Measurements from ENCODE around the gene GSTM3. TPM values are rescaled to one million over a fixed set of nuclear protein-coding genes. Genes with fewer than 3 reads are reported as not detected.
A peak's percentile ranks its signal among the peaks of the same experiment; 100 is the strongest.
"Not testable (repeated sequence)": the region's sequence is repeated elsewhere in the genome, so short reads cannot be mapped to it uniquely, and the experiment has no call there.

Gene GSTM3
- total RNA-seq, 5 donors from 2014 or later (not counting 1 experiment from before 2014, with no cell fraction given), result 8.4 to 17.1 (median 10.3) TPM

GRCh38 chr1:109760581-109761226 lies 19.9 kb upstream of the GSTM3 start:
- Histone ChIP-seq H3K4me1 (ENCODE audit: control insufficient read depth in 1 of 2, extremely low read depth in 1 of 2, insufficient read depth in 2 of 2, low read length in 2 of 2) (no peaks in the 10 kb centered on the region), H3K36me3 (ENCODE audit: control insufficient read depth in 2 of 2, extremely low read depth in 1 of 2, insufficient read depth in 1 of 2, low read length in 1 of 2) (no peaks in the 10 kb centered on the region), H3K9me3 (no peaks in the 10 kb centered on the region), H3K27me3 (replicated peaks in 1 of 2; ENCODE audit: control insufficient read depth in 2 of 2, extremely low read depth in 1 of 2, insufficient read depth in 2 of 2, low read length in 1 of 2) (peaks cover 0 to 28% of the 10 kb centered on the region in 2 experiments), H3K4me3 (ENCODE audit: control insufficient read depth in 1 of 2, extremely low read depth in 1 of 2, low read length in 1 of 2) (no peak overlapping the region), H3K27ac (ENCODE audit: low read length) (no peak overlapping the region)
- Mint-ChIP-seq H3K27ac (no peak overlapping the region), H3K4me3 (no peak overlapping the region), H3K27me3 (peaks cover 0 to 2% of the 10 kb centered on the region in 2 donors), H3K36me3 (no peaks in the 10 kb centered on the region), H3K9me3 (no peaks in the 10 kb centered on the region), H3K4me1 (no peaks in the 10 kb centered on the region)
- ATAC-seq (replicated peaks in 1 of 4) (no peak), DNase-seq (peak in 1 of 35 experiments; percentile 17)
- ChIA-PET POLR2A (no interaction called here), CTCF (no interaction called here)
- WGBS (ENCODE audit: insufficient coverage), result 81% methylated on average over 5 of the region's 7 CpGs

DNA sequence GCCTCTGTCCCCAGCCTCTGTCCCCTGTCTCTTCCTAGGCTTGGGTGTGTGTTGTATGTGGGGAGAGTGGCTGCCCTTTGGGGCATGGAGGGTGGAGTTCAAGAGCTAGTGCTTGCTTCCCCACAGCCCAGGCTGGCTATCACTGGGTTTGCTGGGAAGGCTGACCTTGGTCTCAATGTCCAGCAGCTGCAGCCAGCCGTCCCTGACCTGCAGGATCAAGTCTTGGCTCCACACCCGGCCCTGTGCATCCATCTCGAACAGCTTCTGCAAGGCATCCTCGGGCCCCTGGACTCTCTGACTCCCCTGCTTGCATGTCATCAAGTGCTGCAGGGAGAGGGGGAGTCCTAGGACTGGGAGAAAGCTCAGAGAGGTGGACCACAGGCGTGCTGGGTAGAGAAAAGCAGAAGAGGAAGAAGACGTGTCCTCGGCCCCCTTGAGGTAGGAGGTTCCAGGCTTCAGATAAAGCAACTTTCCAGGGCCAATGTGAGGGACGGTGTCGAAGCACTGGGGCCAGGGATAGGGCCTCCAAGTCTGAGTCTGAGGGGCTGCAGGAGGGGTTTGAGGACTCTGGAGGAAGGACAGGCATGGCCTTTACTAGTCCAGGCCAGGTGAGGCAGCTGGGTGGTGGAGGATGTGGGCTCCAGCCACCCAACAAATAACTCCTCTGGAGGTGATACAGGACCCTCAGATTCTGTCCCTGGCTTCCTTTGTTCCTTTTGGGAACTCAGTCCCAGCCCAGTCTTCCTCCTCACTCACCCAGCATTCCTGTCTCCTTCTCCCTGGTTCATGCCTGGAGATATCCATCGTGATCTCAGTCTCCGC lies 18.9 kb upstream of the GSTM3 start:
- H3K27ac ChIP-seq (ENCODE audit: low read length), result no peak overlapping the region
- ATAC-seq (replicated peaks in 1 of 4) (no peak), DNase-seq (peak in 2 of 35 experiments; percentile 10 to 20)
- no peak overlapping the region for H3K4me3 Mint-ChIP-seq
- peaks cover 0 to 19% of the 10 kb centered on the region in 2 experiments for H3K27me3 ChIP-seq (replicated peaks in 1 of 2; ENCODE audit: control insufficient read depth in 2 of 2, extremely low read depth in 1 of 2, insufficient read depth in 2 of 2, low read length in 1 of 2)
- H3K4me1 ChIP-seq (ENCODE audit: control insufficient read depth in 1 of 2, extremely low read depth in 1 of 2, insufficient read depth in 2 of 2, low read length in 2 of 2), result no peaks in the 10 kb centered on the region
- WGBS (ENCODE audit: insufficient coverage), result 80% methylated on average over 7 of the region's 11 CpGs
- H3K9me3 Mint-ChIP-seq, result no peaks in the 10 kb centered on the region
- ChIA-PET POLR2A (no interaction called here), CTCF (no interaction called here)
- H3K27me3 Mint-ChIP-seq, result peaks cover 0 to 2% of the 10 kb centered on the region in 2 donors
- H3K9me3 ChIP-seq, result no peaks in the 10 kb centered on the region
- no peaks in the 10 kb centered on the region for H3K4me1 Mint-ChIP-seq
- H3K36me3 ChIP-seq (ENCODE audit: control insufficient read depth in 2 of 2, extremely low read depth in 1 of 2, insufficient read depth in 1 of 2, low read length in 1 of 2), result no peaks in the 10 kb centered on the region
- no peak overlapping the region for H3K27ac Mint-ChIP-seq
- H3K36me3 Mint-ChIP-seq, result no peaks in the 10 kb centered on the region
- H3K4me3 ChIP-seq (ENCODE audit: control insufficient read depth in 1 of 2, extremely low read depth in 1 of 2, low read length in 1 of 2), result no peak overlapping the region

DNA sequence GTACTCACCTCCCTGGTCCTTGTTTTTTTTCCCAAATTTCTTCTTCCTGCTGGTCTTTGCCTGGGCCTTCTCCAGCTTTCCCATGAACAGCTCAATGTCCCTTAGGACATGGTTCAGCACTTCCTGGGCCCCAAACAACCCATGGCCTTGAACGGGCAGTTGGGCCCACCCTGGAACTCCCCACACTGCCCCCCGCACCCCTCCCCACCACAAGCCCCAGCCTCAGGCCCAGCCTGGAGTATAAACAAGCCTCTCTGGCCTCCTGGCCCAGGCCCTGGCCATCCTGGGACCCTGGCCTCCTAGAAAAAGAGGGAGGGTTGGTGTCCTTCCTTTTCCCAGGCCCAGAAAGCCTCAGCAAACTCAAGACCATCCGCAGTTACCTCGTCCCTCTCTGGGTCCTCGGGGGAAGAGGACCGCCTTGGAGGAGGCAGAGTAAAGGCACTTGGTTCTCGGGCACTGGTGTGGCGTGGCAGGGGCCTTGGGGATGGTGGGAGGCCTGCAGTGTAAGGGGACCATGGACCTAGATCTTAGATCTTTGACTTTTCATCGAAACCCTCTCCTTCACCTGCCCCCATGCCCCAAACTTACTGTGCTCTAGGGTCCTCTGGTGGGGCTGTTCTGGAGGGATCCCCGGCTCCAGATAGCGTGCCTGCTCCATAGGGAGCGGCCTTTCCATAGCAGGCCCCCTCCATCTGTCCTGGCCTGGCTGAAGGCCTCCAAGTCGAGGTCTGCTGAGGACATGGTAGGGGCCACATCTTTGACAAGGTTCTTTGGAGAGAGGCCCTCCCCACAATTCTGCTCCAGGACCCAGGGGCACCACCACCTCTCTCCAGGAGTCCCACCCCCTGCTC lies 17.3 kb upstream of the GSTM3 start:
- no peaks in the 10 kb centered on the region for H3K4me1 ChIP-seq (ENCODE audit: control insufficient read depth in 1 of 2, extremely low read depth in 1 of 2, insufficient read depth in 2 of 2, low read length in 2 of 2)
- peaks cover 0 to 1% of the 10 kb centered on the region in 2 donors for H3K27me3 Mint-ChIP-seq
- ChIA-PET POLR2A (no interaction called here), CTCF (no interaction called here)
- DNase-seq (peak in 1 of 35 experiments; percentile 19), ATAC-seq (replicated peaks in 1 of 4) (no peak)
- no peaks in the 10 kb centered on the region for H3K36me3 Mint-ChIP-seq
- no peak overlapping the region for H3K27ac ChIP-seq (ENCODE audit: low read length)
- no peak overlapping the region for H3K4me3 Mint-ChIP-seq
- peaks cover 0 to 12% of the 10 kb centered on the region in 2 experiments for H3K27me3 ChIP-seq (replicated peaks in 1 of 2; ENCODE audit: control insufficient read depth in 2 of 2, extremely low read depth in 1 of 2, insufficient read depth in 2 of 2, low read length in 1 of 2)
- H3K36me3 ChIP-seq (ENCODE audit: control insufficient read depth in 2 of 2, extremely low read depth in 1 of 2, insufficient read depth in 1 of 2, low read length in 1 of 2), result no peaks in the 10 kb centered on the region
- WGBS (ENCODE audit: insufficient coverage), result 72% methylated on average over 5 of the region's 13 CpGs
- H3K4me3 ChIP-seq (ENCODE audit: control insufficient read depth in 1 of 2, extremely low read depth in 1 of 2, low read length in 1 of 2), result no peak overlapping the region
- H3K27ac Mint-ChIP-seq, result no peak overlapping the region
- H3K4me1 Mint-ChIP-seq, result no peaks in the 10 kb centered on the region
- H3K9me3 ChIP-seq, result no peaks in the 10 kb centered on the region
- no peaks in the 10 kb centered on the region for H3K9me3 Mint-ChIP-seq

- Mint-ChIP-seq H3K27ac (no peak overlapping the region), H3K36me3 (no peaks in the 10 kb centered on the region), H3K27me3 (peaks cover 3 to 6% of the 10 kb centered on the region in 2 donors), H3K9me3 (no peaks in the 10 kb centered on the region), H3K4me3 (no peak overlapping the region), H3K4me1 (no peaks in the 10 kb centered on the region)
- WGBS (ENCODE audit: insufficient coverage), result 90% methylated on average over 6 of the region's 7 CpGs
- DNase-seq (peak in 1 of 35 experiments; percentile 2), ATAC-seq (replicated peaks in 1 of 4) (no peak)
- no peaks in the 10 kb centered on the region for H3K36me3 ChIP-seq (ENCODE audit: control insufficient read depth in 2 of 2, extremely low read depth in 1 of 2, insufficient read depth in 1 of 2, low read length in 1 of 2)
- H3K27ac ChIP-seq (ENCODE audit: low read length), result no peak overlapping the region
- POLR2A ChIA-PET, result interaction anchor here in 1 of 2 donors (0.7 kb wide), 1 partner anchor 762 kb away, joined by 5 read pairs; no protein-coding TSS in a partner anchor
- H3K9me3 ChIP-seq, result no peaks in the 10 kb centered on the region
- H3K4me3 ChIP-seq (ENCODE audit: control insufficient read depth in 1 of 2, extremely low read depth in 1 of 2, low read length in 1 of 2), result no peak overlapping the region
- CTCF ChIA-PET, result no interaction called here
- no peaks in the 10 kb centered on the region for H3K4me1 ChIP-seq (ENCODE audit: control insufficient read depth in 1 of 2, extremely low read depth in 1 of 2, insufficient read depth in 2 of 2, low read length in 2 of 2)
- H3K27me3 ChIP-seq (replicated peaks in 1 of 2; ENCODE audit: control insufficient read depth in 2 of 2, extremely low read depth in 1 of 2, insufficient read depth in 2 of 2, low read length in 1 of 2), result peaks cover 0 to 16% of the 10 kb centered on the region in 2 experiments
Observed at GRCh38 chr1:109756848-109757521, 16.1 kb upstream of the GSTM3 start.

GRCh38 chr1:109756325-109756724 lies 15.5 kb upstream of the GSTM3 start:
- H3K4me3 Mint-ChIP-seq; H3K27ac ChIP-seq (ENCODE audit: low read length); H3K36me3 Mint-ChIP-seq; H3K36me3 ChIP-seq (ENCODE audit: control insufficient read depth in 2 of 2, extremely low read depth in 1 of 2, insufficient read depth in 1 of 2, low read length in 1 of 2); H3K9me3 ChIP-seq; H3K4me3 ChIP-seq (ENCODE audit: control insufficient read depth in 1 of 2, extremely low read depth in 1 of 2, low read length in 1 of 2); ATAC-seq (replicated peaks in 1 of 4); H3K9me3 Mint-ChIP-seq; H3K27ac Mint-ChIP-seq; CTCF ChIA-PET; H3K4me1 Mint-ChIP-seq; H3K4me1 ChIP-seq (ENCODE audit: control insufficient read depth in 1 of 2, extremely low read depth in 1 of 2, insufficient read depth in 2 of 2, low read length in 2 of 2): not testable (repeated sequence)
- peaks cover 0 to 20% of the 10 kb centered on the region in 2 experiments for H3K27me3 ChIP-seq (replicated peaks in 1 of 2; ENCODE audit: control insufficient read depth in 2 of 2, extremely low read depth in 1 of 2, insufficient read depth in 2 of 2, low read length in 1 of 2)
- DNase-seq, result peak in 1 of 35 experiments; percentile 8
- H3K27me3 Mint-ChIP-seq, result peaks cover 3 to 11% of the 10 kb centered on the region in 2 donors
- POLR2A ChIA-PET, result interaction anchor here in 1 of 2 donors (0.6 to 0.7 kb wide), 2 partner anchors 211 to 763 kb away, joined by 5 read pairs; no protein-coding TSS in a partner anchor
- 100% methylated on average over 2 of the region's 5 CpGs for WGBS (ENCODE audit: insufficient coverage)

DNA sequence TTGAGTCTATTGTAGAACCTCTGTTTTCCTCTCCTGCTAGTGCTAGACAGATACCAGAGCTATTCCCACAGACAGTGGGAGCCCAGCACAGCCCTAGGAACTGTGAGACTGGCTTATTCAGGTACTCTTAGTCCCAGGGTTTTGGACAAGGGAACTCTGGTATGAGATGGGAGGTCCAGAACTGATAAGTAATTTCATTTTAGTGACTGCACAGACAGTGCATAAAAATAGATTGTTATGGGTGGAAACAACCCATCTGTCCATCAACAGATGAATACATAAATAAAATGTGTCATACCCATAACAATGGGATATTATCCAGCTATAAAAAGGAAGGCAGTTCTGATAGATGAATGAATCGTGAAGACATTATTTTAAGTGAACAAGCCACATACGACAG lies 13.9 kb upstream of the GSTM3 start:
- ATAC-seq (replicated peaks in 1 of 4), result no peak
- H3K27ac Mint-ChIP-seq, result no peak overlapping the region

More for the DNA sequence above, 13.9 kb upstream of the GSTM3 start:
- no peaks in the 10 kb centered on the region for H3K4me1 Mint-ChIP-seq
- H3K4me3 ChIP-seq (ENCODE audit: control insufficient read depth in 1 of 2, extremely low read depth in 1 of 2, low read length in 1 of 2), result no peak overlapping the region
- 83% methylated on average over 1 of the region's 2 CpGs for WGBS (ENCODE audit: insufficient coverage)
- H3K9me3 ChIP-seq, result no peaks in the 10 kb centered on the region
- DNase-seq, result no peak
- no peaks in the 10 kb centered on the region for H3K4me1 ChIP-seq (ENCODE audit: control insufficient read depth in 1 of 2, extremely low read depth in 1 of 2, insufficient read depth in 2 of 2, low read length in 2 of 2)
- no peaks in the 10 kb centered on the region for H3K36me3 Mint-ChIP-seq
- H3K4me3 Mint-ChIP-seq, result no peak overlapping the region
- no peaks in the 10 kb centered on the region for H3K9me3 Mint-ChIP-seq
- peaks cover 3 to 16% of the 10 kb centered on the region in 2 donors for H3K27me3 Mint-ChIP-seq
- no peaks in the 10 kb centered on the region for H3K36me3 ChIP-seq (ENCODE audit: control insufficient read depth in 2 of 2, extremely low read depth in 1 of 2, insufficient read depth in 1 of 2, low read length in 1 of 2)
- CTCF ChIA-PET, result no interaction called here
- POLR2A ChIA-PET, result no interaction called here
- H3K27ac ChIP-seq (ENCODE audit: low read length), result no peak overlapping the region
- peaks cover 0 to 30% of the 10 kb centered on the region in 2 experiments for H3K27me3 ChIP-seq (replicated peaks in 1 of 2; ENCODE audit: control insufficient read depth in 2 of 2, extremely low read depth in 1 of 2, insufficient read depth in 2 of 2, low read length in 1 of 2)

All from T-cell (primary cell).